ENCODE data around the gene RNF207. TPM values are rescaled to one million over a fixed set of nuclear protein-coding genes. Genes with fewer than 3 reads are reported as not detected.
"Not testable (repeated sequence)": the region's sequence is repeated elsewhere in the genome, so short reads cannot be mapped to it uniquely, and the experiment has no call there.

Gene RNF207
- total RNA-seq, 1 donor from 2014 or later, result 31.0 TPM

DNA sequence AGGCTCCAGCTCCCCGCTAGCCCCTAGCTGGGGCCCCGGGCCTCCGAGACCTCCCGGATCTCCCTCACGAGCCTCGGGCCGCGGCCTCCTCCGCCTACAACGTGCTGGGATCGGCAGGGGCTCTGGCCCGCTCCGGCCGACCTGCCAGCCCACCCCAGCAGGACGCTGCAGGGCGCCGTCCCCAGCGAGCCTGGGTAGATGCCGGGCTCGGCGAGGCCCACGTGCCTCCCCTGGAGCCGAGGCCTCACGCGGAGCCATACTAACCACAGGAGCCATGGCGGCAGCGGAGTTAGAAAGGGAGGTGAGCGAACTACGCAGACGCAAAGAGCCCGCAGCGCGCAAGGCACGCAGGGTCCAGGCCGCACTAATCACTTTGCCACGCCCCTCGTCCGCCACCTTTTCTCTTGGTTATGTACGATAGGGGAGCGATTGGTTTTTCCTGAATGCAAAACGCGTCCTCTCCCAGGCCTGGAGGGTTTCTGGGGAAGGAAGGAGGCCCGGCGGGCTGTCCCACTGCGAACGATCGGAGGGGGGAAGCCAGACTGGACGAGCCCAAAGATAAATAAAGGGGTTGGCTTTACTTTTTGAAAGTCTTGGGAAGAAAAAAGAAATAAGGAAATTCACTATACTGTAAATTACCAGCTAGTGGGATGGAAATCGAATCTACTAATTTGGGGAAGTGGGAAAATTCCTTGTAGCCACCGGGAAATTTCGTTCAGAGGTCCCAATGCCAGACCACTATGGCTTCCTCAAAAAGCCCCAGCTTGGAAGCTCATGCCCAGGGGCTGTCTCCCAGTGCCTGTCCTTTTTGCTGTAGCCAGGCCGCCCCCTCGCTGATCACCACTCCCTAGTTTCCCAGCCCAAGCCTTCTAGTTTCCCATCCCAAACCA is 6.4 kb upstream of the RNF207 start, which contains the start of gene RPL22:
RPL22 (minus strand) TSS at position 298 of the 890 bp plus-strand sequence; CDS start at position 276, 22 bp downstream.
- peak; percentile 96 for DNase-seq (ENCODE audit: extremely low read depth, low read depth, low spot score)

DNA sequence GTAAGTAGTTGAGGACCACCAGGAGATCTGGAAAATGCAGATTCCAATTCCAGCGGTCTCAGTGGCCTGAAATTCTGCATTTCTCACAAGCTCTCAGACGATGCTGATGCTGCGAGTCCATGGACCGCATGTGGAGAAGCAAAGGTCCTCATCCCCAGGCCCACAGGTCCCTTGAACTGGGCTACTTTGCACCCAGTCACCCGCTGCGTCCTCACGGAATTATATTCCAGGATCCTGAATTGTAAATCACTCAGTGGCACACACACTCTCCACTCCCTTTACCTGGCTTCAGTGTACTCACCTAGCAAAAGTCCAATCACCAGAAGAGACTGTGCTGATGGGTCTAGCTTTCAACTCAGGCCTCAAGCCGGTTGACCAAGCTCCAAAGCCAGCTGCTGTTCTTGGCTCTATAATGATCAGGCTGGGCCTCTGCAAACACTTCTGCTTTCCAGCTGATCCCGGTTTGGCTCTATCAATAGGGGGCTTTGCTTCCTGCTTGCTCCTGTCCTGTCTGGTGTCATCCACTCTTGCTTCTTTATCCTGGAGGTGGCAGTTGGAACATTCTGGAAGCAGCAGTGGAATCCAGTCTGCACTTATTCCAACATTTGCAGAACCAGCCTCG is 5.6 kb upstream of the RNF207 start:
- no peak for DNase-seq (ENCODE audit: extremely low read depth, low read depth, low spot score)

DNA sequence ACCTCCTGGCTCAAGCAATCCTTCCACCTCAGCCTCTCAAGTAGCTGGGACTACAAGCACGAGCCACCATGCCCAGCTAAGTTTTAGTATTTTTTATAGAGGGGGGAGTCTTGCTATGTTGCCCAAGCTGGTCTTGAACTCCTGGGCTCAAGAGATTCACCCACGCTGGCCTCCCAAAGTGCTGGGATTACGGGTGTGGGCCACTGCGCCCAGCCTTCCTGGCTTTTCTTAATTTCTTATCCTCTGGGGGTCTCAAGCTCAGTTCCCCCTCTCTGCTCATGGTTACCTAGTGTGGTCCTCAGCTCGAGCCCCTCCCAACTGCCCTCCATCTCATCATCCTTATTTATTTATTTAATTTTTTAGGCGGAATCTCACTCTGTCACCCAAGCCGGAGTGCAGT is 3.7 kb upstream of the RNF207 start:
- no peak for DNase-seq (ENCODE audit: extremely low read depth, low read depth, low spot score)

DNA sequence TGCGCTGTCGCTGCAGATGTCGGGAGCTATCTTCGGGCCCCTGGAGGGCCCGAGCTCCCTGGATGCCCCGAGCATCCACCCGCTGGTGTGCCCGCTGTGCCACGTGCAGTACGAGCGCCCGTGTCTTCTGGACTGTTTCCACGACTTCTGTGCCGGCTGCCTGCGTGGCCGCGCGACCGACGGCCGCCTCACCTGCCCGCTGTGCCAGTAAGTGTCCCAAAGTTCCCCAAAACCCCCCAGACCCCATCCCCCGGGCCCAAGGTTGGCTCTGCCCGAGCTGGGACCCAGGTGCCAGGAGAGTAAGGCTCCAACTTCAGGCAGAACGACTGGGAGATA is 569 bp downstream of the RNF207 start:
- no peak for DNase-seq (ENCODE audit: extremely low read depth, low read depth, low spot score)

DNA sequence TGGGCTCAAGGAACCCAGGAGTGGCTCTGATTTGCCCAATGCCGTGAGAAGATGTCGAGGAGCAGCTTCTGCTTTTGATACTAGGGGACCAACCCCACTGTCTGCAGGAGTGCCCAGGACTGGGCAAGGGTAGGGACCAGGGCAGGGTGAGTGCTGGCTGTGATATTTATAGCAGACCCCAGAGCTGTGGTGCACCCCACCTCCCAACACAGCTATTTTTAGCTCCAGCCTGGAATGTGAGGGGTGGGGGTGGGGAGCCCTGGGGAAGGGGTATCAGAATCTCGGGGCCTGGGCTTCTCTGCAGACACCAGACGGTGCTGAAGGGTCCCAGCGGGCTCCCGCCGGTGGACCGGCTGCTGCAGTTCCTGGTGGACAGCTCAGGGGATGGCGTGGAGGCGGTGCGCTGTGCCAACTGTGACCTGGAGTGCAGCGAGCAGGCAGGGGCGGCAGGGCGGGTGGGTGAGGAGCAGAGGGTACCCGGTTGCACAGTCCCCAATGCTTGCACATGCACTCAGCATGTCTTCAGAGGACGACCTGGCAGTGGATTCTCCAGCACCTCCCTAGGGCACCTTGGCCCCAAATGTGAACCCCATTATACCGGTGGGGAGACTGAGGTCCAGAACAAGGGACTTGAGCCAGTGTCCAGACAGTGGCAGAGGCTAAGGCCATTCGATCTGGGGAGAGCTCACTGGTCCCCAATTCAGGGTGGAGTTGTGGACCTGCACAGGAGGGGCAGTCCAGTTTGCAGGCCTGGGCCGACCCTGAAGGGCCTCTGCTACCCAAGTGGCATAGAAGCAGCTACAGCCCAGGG is 1.4 kb downstream of the RNF207 start:
- DNase-seq (ENCODE audit: extremely low read depth, low read depth, low spot score), result no peak

DNA sequence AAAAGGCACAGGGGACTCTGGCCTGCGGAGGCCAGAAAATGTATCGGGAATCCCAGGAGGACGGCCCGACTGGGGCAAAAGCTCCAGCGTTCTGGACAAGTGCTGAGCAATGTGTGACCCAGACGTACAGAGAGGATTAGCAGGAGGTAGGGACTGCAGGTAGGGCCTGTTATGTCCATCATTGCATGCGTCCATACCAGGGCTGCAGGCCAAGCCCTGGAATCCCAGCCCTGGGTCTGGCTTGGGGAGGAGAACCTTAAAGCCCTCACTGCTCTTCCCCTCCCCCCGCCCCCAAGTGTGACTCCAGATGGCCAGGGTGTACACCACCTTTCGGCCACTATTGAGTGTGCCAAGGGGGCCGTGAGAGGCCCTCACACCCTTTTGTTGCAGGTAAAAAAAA is 2.0 kb downstream of the RNF207 start:
- DNase-seq (ENCODE audit: extremely low read depth, low read depth, low spot score), result no peak

DNA sequence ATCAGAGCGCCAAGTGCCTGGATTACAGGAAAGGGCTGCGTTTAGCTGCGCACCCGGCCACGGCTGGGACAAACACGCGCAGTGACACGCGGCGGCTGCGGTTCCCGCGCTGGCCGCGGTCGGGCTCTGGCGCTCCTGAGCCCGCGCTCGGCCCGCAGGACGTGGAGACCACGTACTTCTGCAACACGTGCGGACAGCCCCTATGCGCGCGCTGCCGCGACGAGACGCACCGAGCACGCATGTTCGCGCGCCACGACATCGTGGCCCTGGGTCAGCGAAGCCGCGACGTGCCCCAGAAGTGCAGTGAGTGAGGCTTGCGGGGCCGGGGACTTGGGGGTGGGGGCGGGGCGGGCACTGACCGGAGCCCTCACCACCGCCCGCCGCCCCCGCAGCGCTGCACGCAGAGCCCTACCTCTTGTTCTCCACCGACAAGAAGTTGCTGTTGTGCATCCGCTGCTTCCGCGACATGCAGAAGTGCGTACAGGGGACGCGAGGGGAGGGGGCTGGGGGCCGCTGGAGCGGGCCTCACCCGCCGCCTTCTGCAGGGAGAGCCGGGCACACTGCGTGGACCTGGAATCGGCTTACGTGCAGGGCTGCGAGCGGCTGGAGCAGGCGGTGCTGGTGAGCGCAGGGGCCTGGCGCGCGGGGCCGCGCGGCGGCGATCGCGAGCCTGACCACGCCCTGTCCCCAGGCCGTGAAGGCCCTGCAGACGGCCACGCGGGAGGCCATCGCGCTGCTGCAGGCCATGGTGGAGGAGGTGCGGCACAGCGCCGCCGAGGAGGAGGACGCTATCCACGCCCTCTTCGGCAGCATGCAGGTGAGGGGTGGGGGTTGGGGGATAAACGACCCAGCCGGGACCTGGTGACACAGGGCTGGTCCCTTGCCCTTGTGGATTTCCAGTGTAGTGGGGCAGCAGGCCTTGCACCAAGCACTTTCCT is 3.1 kb downstream of the RNF207 start:
- no peak for DNase-seq (ENCODE audit: extremely low read depth, low read depth, low spot score)

DNA sequence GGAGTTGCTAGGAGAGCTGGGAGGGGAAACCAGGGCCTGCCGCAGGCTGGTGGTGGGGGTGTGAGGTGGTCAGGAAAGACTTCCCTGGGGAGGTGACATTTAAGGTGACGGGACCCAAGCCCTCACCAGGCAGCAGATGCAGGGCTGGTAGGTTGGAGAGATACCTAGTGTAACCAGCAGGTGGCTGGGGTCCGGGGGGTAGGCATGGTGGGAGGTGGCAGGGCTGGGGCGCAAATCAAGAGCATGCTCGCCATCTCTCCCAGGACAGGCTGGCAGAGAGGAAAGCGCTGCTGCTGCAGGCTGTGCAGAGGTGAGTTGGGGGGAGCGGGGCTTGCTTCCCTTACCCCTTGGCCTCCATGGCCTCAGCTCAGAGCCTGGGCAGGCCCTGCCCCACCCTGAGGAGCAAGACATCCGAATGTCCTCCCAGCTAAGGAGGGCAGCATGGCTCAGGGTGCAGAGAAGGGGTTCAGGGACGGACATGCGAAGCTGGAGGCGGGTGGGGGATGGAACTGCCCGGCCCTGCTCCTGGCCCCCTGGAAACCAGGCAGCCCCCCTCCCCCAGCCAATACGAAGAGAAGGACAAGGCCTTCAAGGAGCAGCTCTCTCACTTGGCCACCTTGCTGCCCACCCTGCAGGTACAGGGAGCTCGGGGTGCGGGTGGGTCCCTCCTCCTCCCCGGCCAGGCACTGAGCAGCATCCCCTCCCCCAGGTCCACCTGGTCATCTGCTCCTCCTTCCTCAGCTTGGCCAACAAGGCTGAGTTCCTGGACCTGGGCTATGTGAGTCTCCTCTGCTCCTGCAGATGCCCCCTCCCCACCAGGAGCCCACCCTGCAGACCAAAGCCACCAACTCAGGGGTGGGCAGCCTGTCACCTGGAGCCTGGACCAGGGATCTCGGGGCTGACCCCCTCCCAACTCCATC is 4.0 kb downstream of the RNF207 start:
- DNase-seq (ENCODE audit: extremely low read depth, low read depth, low spot score), result no peak

DNA sequence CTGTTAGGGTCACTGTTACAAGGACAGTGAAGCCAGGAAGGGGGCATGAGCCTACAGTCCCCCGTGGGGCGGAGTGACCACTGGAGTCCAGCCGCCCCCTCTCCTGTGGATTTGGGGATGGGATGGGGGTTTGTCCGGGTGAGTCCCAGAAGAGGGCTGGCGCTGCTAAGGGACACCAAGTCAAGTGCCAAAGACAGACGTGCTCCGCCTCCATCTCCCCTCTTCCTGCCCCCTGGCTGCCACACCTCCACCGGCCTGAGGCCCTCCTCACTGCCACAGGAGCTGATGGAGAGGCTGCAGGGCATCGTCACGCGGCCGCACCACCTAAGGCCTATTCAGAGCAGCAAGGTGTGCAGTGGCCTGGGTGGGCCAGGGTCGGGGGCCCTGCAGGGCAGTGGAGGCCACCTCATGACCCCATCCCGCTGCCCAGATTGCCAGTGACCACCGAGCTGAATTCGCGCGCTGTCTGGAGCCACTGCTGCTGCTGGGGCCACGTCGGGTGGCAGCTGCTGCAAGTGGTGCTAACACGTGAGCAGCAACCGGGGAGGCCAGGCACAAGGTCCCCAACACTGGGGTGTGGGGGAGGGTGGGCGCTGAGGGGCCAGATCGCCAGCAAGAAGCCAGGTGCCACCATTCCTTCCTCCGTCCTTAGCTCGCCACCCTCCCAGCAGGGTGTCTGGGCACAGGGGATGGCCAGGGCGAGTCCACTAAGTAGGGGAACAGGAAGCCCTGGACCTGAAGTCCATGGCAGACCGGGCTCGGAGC is 4.9 kb downstream of the RNF207 start:
- DNase-seq (ENCODE audit: extremely low read depth, low read depth, low spot score), result no peak

DNA sequence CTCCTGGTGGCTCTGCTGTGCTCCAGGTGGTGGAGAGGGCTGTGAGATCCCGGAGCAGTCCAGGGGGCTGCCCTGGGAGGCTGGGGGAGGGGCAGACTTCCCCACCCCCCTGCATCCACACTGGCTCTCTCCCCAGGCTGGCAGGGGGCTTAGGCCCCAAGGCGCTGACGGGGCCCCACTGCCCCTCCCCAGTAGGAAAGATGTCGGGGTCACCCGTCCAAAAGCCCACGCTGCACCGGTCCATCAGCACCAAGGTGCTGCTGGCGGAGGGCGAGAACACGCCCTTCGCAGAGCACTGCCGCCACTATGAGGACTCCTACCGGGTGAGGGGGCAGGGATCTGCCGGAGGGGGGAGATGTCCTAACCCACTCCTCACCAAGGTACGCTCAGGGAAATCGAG is 5.8 kb downstream of the RNF207 start:
- DNase-seq (ENCODE audit: extremely low read depth, low read depth, low spot score), result no peak

DNA sequence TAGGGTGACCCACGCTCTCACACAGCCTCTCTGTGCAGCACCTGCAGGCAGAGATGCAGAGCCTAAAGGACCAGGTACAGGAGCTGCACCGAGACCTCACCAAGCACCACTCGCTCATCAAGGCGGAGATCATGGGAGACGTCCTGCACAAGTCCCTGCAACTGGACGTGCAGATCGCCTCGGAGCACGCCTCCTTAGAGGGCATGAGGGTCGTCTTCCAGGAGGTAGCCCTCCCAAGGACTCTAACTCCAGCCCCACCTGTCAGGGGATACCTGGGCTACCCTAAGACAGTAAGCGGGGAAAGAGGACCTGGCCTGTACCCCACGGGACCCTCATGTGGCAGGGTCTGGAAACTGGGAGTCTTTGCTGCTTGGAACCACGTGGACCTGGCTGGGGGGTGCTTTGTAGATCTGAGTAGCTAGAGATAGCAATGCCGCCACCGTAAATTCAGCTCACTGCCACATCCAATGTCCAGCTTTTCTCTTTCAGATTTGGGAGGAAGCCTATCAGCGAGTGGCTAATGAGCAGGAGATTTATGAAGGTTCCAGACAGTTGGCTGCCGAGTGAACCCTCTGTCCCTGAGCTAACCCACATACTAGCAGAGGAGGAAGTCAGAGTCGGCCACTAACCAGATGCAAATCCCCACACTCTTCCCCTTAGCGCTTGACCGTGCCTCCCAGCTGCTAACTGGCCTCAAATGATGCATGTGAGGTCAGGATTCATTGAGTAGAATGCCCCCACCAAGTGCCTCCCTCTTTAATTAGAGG is 6.5 kb downstream of the RNF207 start:
- DNase-seq (ENCODE audit: extremely low read depth, low read depth, low spot score), result no peak

DNA sequence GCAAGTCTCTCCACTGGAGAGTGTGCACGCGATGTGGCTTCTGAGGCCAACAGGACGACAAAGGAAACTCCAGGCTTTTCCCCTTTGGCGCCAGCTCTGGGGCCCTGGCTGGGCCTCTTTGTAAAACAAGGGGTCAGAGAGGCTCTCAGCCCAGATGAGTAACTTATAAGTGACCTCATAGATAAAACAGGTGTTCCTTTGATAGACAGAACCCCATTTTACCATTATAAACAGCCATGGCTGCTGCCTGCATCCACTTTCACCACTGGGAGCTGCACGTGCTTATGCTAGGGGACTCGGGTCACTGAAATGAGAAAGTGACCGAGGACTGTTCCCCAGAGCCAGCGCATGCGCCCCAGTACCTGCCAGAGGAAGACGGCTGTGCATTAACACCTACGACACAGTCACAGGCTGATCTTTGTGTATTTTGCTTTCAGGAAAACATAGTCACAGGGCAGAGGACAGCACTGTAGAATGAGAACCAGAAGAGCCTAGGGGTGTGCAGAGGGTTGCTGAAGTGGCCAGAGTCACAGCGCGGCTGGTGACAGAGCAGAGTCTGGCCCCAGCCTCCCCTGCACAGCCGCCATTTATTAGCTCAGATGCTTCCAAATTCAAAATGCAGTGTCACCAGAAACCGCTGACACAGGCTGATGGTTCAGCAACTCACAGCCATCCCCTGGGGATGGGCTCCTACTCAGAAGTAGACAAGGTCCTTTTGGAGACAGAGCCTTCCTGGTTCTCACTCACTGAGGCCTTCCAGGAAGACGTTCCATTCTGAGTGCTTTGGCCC is 12.7 kb downstream of the RNF207 start:
- DNase-seq (ENCODE audit: extremely low read depth, low read depth, low spot score), result no peak

DNA sequence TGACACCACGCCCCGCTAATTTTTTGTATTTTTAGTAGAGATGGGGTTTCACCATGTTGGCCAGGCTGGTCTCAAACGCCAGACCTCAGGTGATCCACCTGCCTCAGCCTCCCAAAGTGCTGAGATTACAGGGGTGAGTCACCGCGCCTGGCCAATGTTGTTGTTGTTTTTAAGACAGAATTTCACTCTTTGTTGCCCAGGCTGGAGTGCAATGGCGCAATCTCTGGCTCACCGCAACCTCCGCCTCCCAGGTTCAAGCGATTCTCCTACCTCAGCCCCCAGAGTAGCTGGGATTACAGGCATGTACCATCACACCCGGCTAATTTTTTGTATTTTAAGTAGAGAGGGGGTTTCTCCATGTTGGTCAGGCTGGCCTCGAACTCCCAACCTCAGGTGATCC is 13.7 kb downstream of the RNF207 start:
- DNase-seq (ENCODE audit: extremely low read depth, low read depth, low spot score), result not testable (repeated sequence)

DNA sequence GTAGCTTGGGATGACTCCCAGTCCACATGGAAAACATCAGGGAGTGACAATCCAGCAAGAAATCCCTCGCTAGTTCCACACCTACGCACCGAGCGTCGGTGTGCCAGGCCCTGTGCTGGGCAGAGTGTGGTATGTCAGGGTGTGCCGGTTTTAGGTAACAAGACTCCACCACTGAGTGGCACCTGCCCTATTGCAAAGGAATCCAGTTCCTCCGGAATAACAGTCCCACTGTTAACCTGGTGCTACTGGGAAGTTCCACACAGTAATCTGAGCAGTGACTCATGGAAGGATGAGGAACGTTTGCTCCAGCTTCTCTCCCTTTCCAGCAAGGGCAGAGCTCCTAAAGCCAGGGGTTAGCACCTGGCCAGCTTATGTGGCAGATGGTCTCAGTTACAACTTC is 14.3 kb downstream of the RNF207 start:
- DNase-seq (ENCODE audit: extremely low read depth, low read depth, low spot score), result no peak

DNA sequence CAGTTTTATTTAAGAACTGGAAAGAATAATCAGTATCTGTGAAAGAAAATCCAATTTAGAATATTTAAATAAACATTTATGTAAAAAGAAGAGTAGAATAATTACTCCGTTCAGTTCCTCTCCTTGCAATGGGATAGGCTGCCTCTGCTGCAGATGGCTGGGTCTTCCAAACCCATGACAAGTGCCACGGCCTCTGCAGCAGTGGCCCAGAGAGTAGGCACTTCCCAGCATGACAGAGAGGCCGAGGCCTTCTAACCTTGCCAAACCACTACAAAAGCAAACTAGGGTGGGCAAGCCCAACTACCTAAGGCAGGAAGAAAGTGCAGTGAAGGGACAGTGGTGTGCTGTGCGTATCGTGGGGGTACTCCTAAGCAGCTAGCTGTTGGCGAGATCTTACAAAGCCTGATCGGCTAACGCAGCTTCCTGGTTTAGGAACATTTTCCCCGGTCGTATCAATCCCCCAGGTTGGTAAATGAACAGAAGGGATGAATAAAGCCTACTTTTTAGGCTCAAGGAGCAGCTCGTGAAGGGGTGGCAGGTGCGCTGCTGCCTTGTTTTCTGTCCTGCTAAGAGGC is 15.4 kb downstream of the RNF207 start:
- DNase-seq (ENCODE audit: extremely low read depth, low read depth, low spot score), result no peak

DNA sequence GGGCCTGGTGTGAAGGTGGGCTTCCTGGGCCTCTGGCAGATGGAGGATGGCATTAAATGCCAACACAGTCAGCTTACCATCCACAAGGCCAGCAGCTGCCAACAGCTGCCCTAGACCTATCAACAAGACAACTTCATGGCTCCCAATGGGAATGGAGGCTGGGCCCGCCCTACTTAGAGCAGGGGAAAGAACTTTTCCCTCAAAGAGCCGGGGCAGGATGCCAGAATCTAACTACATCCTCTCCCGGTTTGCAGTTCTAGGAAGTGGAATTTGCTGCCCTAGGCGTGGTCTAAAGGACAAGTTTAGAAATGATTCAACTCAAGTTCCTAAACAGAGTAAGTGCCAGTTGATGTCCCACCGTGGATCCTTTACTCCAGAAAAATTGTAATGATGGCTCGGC is 16.7 kb downstream of the RNF207 start:
- DNase-seq (ENCODE audit: extremely low read depth, low read depth, low spot score), result no peak

DNA sequence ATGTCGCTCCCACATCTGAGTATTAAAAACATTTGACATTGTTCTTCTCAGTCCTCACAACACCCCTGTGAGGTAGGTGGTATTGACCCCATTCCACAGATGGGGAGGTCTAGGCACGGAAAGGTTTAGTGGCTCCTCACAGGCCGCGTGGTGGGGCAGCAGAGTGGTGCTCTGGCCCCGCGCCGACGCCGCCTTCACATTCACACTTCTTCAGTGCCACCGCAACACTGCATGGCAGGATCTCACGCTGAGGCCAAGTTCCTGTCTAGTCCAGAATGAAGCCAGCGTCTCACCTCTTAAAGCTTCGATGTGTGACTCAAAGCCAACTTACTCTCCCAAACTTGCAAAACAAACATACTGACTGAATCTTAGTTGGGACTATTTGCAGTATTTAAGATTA is 17.7 kb downstream of the RNF207 start:
- no peak for DNase-seq (ENCODE audit: extremely low read depth, low read depth, low spot score)

Data from glomerular endothelial cell (primary cell).